Parathyroid adenoma (tissue), 2 donors: ENCODE data around the gene BCO2.

Experiments
- H2AFZ ChIP-seq: fragments of 300-600 bp; sonication (generic); one replicate; pipeline ENCODE4 v1.7.0; 2017; ENCODE audit warnings: antibody characterized with exemption, mild to moderate bottlenecking
- H3K27ac ChIP-seq: fragments of 300-600 bp; sonication (generic); one replicate; pipeline ENCODE4 v1.7.0; 2017
- H3K27me3 ChIP-seq: fragments of 300-600 bp; sonication (generic); one replicate; pipeline ENCODE4 v1.7.0; 2017; ENCODE audit warnings: low read length; ENCODE audit not compliant: control insufficient read depth, insufficient read depth
- H3K36me3 ChIP-seq: fragments of 300-600 bp; sonication (generic); one replicate; pipeline ENCODE4 v1.7.0; 2017; ENCODE audit warnings: low read length; ENCODE audit not compliant: control insufficient read depth, insufficient read depth
- H3K4me1 ChIP-seq: fragments of 300-600 bp; sonication (generic); one replicate; pipeline ENCODE4 v1.7.0; 2017; ENCODE audit warnings: control low read depth
- H3K4me2 ChIP-seq: fragments of 300-600 bp; sonication (generic); one replicate; pipeline ENCODE4 v1.7.0; 2017; ENCODE audit warnings: low read length
- H3K4me3 ChIP-seq: fragments of 300-600 bp; sonication (generic); one replicate; pipeline ENCODE4 v1.7.0; 2017; ENCODE audit warnings: low read depth, low read length
- H3K79me2 ChIP-seq: fragments of 300-600 bp; sonication (generic); one replicate; pipeline ENCODE4 v1.7.0; 2017; ENCODE audit warnings: control low read depth
- H3K9ac ChIP-seq: fragments of 300-600 bp; sonication (generic); one replicate; pipeline ENCODE4 v1.7.0; 2017; ENCODE audit warnings: mild to moderate bottlenecking
- H3K9me3 ChIP-seq: fragments of 300-600 bp; sonication (generic); one replicate; pipeline ENCODE4 v1.7.0; 2017; ENCODE audit warnings: low read length; ENCODE audit not compliant: control insufficient read depth
- CTCF ChIP-seq: fragments of 300-600 bp; sonication (generic); IDR thresholded peaks from one replicate; pipeline ENCODE4 v1.7.0; 2017; ENCODE audit warnings: antibody characterized with exemption, mild to moderate bottlenecking
- donor health status: primary hyperparathyroidism.

BCO2 gene

GRCh38 chr11:112177589-112177988 lies 2.3 kb downstream of the BCO2 start:
- H3K9me3 ChIP-seq, result no peaks in the 10 kb centered on the region
- H3K4me3 ChIP-seq, result no peak overlapping the region
- H3K27me3 ChIP-seq, result no peaks in the 10 kb centered on the region
- H3K27ac ChIP-seq, result no peak overlapping the region
- H3K79me2 ChIP-seq, result no peaks in the 10 kb centered on the region
- H3K4me2 ChIP-seq, result no peak overlapping the region
- H3K9ac ChIP-seq, result no peak overlapping the region
- no peaks in the 10 kb centered on the region for H3K4me1 ChIP-seq
- no peaks in the 10 kb centered on the region for H3K36me3 ChIP-seq
- no peak for TF ChIP-seq CTCF
- H2AFZ ChIP-seq, result no peak overlapping the region

- Histone ChIP-seq H3K4me1 (no peaks in the 10 kb centered on the region), H3K36me3 (no peaks in the 10 kb centered on the region), H3K4me2 (no peak overlapping the region), H3K79me2 (no peaks in the 10 kb centered on the region), H3K27ac (no peak overlapping the region), H2AFZ (no peak overlapping the region), H3K9me3 (no peaks in the 10 kb centered on the region), H3K4me3 (no peak overlapping the region), H3K9ac (no peak overlapping the region), H3K27me3 (no peaks in the 10 kb centered on the region)
- no peak for TF ChIP-seq CTCF
These were observed 3.1 kb downstream of the BCO2 start for GRCh38 chr11:112178428-112178827.

- Histone ChIP-seq H3K4me3 (no peak overlapping the region), H3K9ac (no peak overlapping the region), H3K4me2 (no peak overlapping the region), H3K79me2 (no peaks in the 10 kb centered on the region), H3K36me3 (no peaks in the 10 kb centered on the region), H3K4me1 (no peaks in the 10 kb centered on the region), H3K27ac (no peak overlapping the region), H2AFZ (no peak overlapping the region), H3K9me3 (no peaks in the 10 kb centered on the region), H3K27me3 (no peaks in the 10 kb centered on the region)
- TF ChIP-seq CTCF, result no peak
These were observed 3.6 kb downstream of the BCO2 start for GRCh38 chr11:112178936-112179335.

- Histone ChIP-seq H3K4me3 (no peak overlapping the region), H2AFZ (no peak overlapping the region), H3K9ac (no peak overlapping the region), H3K79me2 (no peaks in the 10 kb centered on the region), H3K27me3 (no peaks in the 10 kb centered on the region), H3K9me3 (no peaks in the 10 kb centered on the region), H3K27ac (no peak overlapping the region), H3K4me2 (no peak overlapping the region), H3K4me1 (no peaks in the 10 kb centered on the region), H3K36me3 (no peaks in the 10 kb centered on the region)
- no peak for TF ChIP-seq CTCF
These were observed 4.3 kb downstream of the BCO2 start for GRCh38 chr11:112179601-112180000.

GRCh38 chr11:112182867-112183266 lies 7.6 kb downstream of the BCO2 start:
- H3K27ac ChIP-seq, result no peak overlapping the region
- H3K4me3 ChIP-seq, result no peak overlapping the region
- H3K9ac ChIP-seq, result no peak overlapping the region
- H3K27me3 ChIP-seq, result no peaks in the 10 kb centered on the region
- H3K4me1 ChIP-seq, result no peaks in the 10 kb centered on the region
- no peak for TF ChIP-seq CTCF
- no peak overlapping the region for H2AFZ ChIP-seq
- no peaks in the 10 kb centered on the region for H3K9me3 ChIP-seq
- no peaks in the 10 kb centered on the region for H3K36me3 ChIP-seq
- no peaks in the 10 kb centered on the region for H3K79me2 ChIP-seq
- H3K4me2 ChIP-seq, result no peak overlapping the region
